KBM-7 (cell line): ENCODE measurements around the gene ABLIM2.

ENCODE experiments used
- DNase-seq: peaks from one replicate; pipeline ENCODE4 v3.0.0-alpha.2; 2015
- in situ Hi-C: fragments of 300-500 bp; cut with MboI; formaldehyde crosslinking; loops from 2 replicates; pipeline ENCODE4 v1.14.3; 2020; ENCODE audit warnings: low sequenced_read_pairs, low pct_unique_long_range_greater_than_20kb, mixed read lengths

ABLIM2 gene

DNA sequence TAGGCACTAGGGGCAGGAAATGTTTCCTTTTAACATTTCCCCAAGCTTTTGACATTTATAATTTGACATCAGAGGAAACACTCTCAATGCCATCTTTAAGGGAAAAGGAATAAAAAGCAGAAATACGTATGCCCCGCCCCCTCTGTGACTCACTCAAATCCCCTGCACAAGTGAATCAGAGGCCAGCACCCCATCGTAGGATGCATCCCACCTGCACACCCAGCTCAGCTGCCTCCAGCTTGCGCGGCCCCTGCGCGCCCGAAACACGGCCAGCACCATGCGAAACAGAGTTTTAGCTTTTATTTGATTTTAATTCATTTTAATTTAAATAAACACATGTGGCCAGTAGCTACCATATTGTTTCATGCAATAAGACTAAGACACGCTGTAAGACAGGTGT is 29.5 kb downstream of the ABLIM2 start:
- DNase-seq, result no peak
- in situ Hi-C loops, result no loop called here

DNA sequence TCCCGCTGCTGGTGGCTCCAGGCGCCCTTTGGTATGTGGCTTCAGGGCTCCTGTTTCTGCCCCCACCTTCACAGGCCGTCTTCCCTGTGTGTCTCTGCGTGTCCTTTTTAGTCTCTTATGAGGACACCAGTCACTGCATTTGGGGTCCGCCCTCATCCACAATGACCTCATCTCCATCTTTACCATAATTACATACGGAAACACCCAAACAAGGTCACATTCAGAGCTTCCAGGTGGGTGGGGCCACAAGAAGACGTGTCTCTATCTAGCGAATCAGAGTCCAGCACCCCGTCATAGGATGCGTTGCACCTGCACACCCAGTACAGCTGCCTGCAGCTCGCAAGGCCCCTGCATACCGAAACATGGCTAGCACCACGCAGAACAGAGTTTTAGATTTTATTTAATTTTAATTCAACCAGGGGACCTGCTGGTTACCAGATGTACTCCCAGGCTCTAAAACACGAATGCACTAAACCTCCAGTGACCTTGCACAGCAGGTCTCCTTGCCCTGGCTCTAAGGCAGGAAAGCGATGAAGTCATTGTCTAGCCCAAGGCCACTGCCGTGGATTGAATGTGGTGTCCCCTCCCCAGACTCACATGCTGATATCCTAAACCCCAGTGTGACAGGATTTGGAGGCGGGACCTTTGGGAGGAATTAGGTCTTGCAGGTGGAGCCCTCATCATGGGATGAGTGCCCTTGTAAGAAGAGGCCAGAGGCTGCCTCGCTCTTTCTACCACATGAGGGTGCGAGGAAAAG is 30.3 kb downstream of the ABLIM2 start:
- no peak for DNase-seq
- in situ Hi-C loops, result no loop called here

DNA sequence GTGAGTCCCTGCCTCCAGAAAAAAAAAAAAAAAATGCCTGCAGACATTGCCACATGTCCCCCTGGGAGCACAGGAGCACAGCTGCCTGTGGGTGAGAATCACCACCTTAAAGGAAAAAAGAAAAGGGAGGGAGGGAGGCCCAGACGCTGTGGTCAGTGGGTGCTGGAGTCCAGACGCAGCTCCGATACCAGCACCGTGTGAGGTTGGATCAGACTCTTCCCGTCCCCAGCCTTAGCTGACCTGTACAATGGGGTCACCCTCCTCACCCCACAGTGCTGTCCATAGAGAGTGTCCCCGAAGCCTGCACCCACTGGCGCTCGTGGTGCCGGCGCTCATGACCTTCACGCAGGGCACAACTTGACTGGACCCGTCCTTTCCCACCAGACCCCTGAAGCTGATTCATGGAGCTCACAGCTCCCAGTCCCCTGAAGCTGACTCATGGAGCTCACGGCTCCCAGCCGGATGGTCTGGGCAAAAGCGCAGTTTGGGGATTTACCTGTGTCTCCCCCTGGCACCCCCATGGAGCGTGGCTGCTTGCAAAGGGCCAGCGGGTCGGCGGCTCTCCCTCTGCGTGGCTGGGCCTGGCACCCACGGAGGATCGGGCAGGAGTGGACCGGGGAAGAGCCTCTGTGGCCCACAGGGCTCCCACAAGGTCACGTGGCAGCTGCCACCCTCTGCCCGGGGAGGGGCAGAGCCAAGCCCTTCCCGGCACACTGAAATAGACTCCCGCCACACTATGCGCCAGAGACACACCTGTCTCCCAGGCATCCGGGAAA is 31.4 kb downstream of the ABLIM2 start:
- in situ Hi-C loops, result no loop called here
- DNase-seq, result no peak

DNA sequence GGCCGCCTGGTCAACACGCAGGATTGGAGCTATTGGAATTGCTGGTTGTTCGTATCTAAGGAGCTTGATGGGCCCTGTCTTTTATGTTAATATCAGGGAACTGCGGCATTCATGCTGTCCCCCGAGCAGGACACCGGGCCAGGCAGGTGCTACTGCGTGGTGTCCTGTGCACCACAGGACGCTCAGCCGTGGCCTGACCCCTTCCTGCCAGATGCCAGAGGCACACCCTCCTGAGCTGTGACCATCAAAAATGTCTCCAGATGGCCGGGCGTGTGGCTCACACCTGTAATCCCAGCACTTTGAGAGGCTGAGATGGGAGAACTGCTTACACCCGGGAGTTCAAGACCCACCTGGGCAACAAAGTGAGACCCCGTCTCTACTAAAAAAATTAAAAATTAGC is 32.1 kb downstream of the ABLIM2 start:
- in situ Hi-C loops, result no loop called here
- DNase-seq, result no peak

DNA sequence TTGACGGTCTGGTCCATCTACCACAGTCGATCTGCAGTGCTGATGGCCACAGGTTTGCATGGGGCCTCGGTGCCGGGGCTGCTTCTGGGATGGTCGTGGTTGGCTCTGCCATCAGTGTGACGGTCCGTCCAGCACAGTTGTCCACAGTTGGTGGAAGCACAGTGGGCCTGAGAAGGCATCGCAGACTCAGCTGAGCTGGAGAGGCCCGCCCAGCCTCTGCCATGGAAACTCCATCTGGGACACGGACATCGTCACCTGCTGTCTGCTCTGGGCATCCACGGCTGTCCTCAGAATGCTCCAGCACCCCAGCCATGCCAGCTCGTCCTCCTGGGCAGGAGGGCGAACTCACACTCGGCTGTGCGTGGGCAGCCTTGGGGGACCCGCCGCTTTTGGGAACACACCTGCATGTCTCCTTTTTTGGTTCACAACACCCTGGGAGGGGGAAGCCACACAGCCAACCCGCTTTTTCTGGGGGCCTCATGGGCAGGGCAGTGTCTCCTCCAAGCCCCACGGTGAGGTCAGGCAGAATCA is 33.0 kb downstream of the ABLIM2 start:
- in situ Hi-C loops, result no loop called here
- DNase-seq, result no peak

DNA sequence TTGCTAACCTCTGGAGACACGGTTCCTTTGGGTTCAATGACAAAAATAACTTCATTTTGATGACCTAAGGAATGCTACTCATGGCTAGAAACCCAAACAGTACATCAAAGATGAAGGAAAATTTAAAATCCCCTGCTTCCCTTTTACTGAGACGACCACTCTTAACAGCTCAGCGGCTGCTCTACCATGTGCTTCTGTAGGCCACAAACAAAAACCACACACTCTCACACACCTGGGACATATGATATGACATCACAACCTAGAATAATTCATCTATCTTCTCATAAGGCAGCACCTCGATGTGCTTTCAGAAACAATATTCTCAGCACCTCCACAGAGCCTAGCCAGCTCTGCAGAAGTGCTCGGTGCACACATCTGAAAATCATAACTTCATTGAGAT is 34.7 kb downstream of the ABLIM2 start:
- in situ Hi-C loops, result no loop called here
- no peak for DNase-seq

DNA sequence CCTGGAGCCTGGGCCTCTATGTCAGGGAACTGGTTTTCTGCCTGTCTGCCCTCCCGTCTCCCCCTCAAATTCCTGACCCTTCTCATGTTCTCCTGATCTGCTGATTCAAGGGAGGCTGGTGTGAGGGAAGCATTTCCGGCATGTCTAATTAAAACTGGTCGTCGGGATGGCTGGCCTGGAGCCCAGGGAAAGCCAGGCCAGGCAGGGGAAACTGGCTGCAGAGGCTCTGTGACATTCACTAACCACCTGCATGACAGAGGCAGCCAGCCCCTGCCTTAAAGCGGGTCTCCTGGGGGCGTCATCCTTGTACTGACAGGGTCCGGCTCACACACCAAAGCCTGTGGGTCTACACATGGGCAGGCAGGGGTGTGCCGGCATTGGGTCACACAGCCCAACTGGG is 35.2 kb downstream of the ABLIM2 start:
- in situ Hi-C loops, result no loop called here
- no peak for DNase-seq

DNA sequence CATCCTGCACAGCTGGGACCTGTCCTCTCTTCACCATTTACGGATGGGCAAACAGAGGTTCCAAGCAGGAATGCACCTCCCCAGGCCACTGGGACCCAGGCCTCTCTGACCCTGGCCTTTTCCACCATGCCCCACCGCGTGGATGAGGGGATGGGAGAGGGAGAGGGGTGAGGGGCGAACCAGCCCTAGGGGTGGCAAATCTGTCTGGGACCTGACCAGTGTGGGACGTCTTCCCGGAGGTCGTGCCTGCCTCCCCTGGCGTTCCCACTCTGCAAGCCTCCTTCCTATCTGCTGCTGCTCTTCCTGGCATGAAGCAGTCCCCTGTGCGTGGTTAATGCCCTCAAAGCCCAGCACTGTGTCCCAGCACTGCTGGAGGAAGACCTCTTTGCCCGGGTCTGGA is 35.9 kb downstream of the ABLIM2 start:
- in situ Hi-C loops, result no loop called here
- DNase-seq, result no peak

DNA sequence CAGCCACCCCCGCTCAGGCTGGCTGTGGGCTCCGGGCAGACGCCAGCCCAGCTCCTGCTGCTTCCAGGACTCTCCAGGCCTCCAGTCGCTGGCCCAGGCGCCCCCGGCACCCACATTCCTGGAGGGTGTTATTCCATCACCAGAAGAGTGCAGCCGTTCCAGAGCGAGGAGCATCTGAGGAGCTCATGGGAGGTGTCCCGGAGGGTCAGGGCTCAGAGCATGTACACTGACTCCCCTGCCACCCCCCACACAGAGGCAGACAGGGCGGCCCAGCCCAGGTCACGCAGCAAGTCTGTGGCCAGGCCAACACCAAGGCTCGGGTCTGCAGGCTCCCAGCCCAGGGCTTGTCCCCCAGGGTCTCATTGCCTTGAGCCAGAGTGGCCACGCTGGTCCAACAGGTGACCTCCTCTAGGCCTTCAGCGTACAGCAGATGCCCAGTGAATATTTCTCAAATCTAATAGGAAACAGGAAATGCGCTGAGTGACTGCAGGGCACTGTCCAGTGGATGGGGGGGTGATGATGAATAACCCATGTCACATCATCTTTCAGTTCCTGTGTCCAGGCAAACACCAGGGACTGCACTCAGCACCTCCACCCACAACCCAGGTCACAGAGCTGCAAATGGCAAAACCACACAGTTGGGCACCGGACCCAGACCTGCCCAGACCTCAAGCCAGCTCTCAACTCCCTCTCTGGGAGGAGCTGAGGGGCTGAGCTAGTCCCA is 37.2 kb downstream of the ABLIM2 start:
- DNase-seq, result no peak
- in situ Hi-C loops, result no loop called here

GRCh38 chr4:8120501-8120900 is 38.1 kb downstream of the ABLIM2 start:
- in situ Hi-C loops, result no loop called here
- DNase-seq, result no peak

DNA sequence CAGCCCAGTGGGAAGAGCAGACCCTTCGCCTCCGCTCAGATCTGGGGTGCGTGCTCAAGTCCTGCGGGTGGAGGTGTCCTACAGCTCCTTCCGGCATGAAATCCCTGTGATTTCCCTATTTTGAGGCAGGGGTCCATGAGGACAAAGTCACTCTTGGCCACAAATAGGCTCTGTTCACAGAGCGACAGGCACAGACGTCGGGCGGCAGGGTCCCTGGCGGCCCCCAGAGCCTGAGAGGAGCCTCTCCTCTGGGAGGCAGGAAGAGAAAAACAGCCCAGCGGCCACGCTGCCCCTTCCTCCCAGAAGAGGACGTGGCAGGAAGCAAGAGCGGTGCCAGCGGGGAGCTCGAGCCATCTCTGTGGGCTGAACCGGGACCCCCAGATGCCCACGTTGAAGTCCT is 38.7 kb downstream of the ABLIM2 start:
- in situ Hi-C loops, result no loop called here
- no peak for DNase-seq

- in situ Hi-C loops, result no loop called here
- no peak for DNase-seq
Measured at GRCh38 chr4:8118531-8118930, 40.1 kb downstream of the ABLIM2 start.

- DNase-seq, result no peak
- in situ Hi-C loops, result no loop called here
Measured at GRCh38 chr4:8118035-8118434, 40.6 kb downstream of the ABLIM2 start.

GRCh38 chr4:8117278-8117682 is 41.3 kb downstream of the ABLIM2 start:
- in situ Hi-C loops, result no loop called here
- DNase-seq, result peak; percentile 50

DNA sequence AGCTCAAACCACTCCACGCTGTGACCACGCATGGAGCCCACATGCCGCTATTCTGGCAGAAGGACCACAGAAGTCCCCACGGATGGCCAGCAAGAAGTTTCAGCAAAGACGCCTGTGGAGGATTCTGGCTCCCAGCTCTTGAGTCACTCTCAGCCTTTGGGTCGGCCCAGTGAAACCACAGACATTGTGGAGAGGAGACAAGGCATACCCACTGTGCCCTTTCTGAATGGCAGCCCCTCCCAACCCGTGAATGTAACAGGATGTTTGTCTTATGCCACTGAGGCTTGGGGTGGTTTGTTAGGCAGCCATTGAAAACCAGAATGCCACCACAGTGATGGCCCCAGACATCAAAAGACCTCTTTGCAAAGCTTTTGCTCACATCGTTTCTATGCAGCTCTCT is 42.7 kb downstream of the ABLIM2 start:
- in situ Hi-C loops, result no loop called here

GRCh38 chr4:8115203-8115520 is 43.5 kb downstream of the ABLIM2 start:
- DNase-seq, result no peak
- in situ Hi-C loops, result no loop called here

More for the DNA sequence above, 42.7 kb downstream of the ABLIM2 start:
- DNase-seq, result no peak

GRCh38 chr4:8114456-8115202 is 44.0 kb downstream of the ABLIM2 start:
- in situ Hi-C loops, result no loop called here
- DNase-seq, result no peak

GRCh38 chr4:8113611-8114377 is 44.8 kb downstream of the ABLIM2 start:
- in situ Hi-C loops, result no loop called here
- no peak for DNase-seq

DNA sequence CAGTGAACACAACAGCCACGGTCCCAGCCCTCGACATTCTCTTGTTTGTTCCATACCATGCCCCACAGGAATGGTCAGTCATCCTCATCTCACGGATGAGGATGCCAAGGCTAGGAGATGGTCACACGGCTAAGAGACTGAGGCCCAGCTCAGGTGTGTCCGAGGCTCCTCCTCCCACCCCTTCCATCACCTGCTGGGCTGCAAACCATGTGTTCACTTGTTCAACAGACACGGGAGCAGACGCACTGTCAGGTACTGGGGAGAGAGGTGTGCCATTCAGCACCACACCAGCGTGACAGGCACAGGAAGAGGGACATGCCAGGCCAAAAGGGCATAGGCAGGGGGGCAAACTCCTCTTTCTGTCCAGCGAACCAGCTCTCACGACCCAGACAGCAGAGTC is 45.9 kb downstream of the ABLIM2 start:
- in situ Hi-C loops, result no loop called here
- no peak for DNase-seq
